IMR-90 (cell line): ENCODE results near the gene PNMA5.

Source experiments
- BHLHE40 ChIP-seq: fragments of 150-350 bp; IDR thresholded peaks from 2 replicates; pipeline ENCODE4 v1.6.1; 2016; ENCODE audit warnings: mild to moderate bottlenecking, low read depth, low read length
- CEBPB ChIP-seq: IDR thresholded peaks from 2 replicates; pipeline ENCODE4 v1.6.1; 2012; ENCODE audit warnings: low read depth, low read length, improper control_type of control experiment
- MAFK ChIP-seq: IDR thresholded peaks from 2 replicates; pipeline ENCODE4 v1.6.1; 2012; ENCODE audit warnings: low read depth, low read length, improper control_type of control experiment
- MXI1 ChIP-seq: IDR thresholded peaks from 2 replicates; pipeline ENCODE4 v1.6.1; 2012; ENCODE audit warnings: low read depth, mild to moderate bottlenecking, low read length, moderate library complexity, borderline replicate concordance
- POLR2A ChIP-seq: IDR thresholded peaks from 2 replicates; pipeline ENCODE4 v1.6.1; 2012; ENCODE audit warnings: mild to moderate bottlenecking, low read depth, low read length
- RCOR1 ChIP-seq: IDR thresholded peaks from 2 replicates; pipeline ENCODE4 v1.6.1; 2012; ENCODE audit warnings: mild to moderate bottlenecking, low read length, improper control_type of control experiment; ENCODE audit not compliant: insufficient replicate concordance
- RFX5 ChIP-seq: IDR thresholded peaks from 2 replicates; pipeline ENCODE4 v1.8.0; 2012; ENCODE audit warnings: low read depth, mild to moderate bottlenecking, low read length, moderate library complexity
- SMC3 ChIP-seq: fragments of 150-350 bp; IDR thresholded peaks from 2 replicates; pipeline ENCODE4 v1.6.1; 2016; ENCODE audit warnings: low read depth, mild to moderate bottlenecking, antibody characterized with exemption, low read length, moderate library complexity
- TF ChIP-seq, protein P1 (sequence below): conservative IDR thresholded peaks from 2 replicates; pipeline ENCODE4 v1.5.1; 2012; ENCODE audit warnings: mild to moderate bottlenecking, low read depth, low read length, improper control_type of control experiment
- TF ChIP-seq, protein P2 (sequence below): fragments of 150-350 bp; IDR thresholded peaks from 2 replicates; pipeline ENCODE4 v1.6.1; 2017; ENCODE audit warnings: mild to moderate bottlenecking, antibody characterized with exemption, low read length, low read depth

GRCh38 chrX:152997337-152997736 is 3.4 kb upstream of the PNMA5 start:
- TF ChIP-seq MXI1: no peak
- no peak for TF ChIP-seq RFX5
- TF ChIP-seq, protein P1, sequence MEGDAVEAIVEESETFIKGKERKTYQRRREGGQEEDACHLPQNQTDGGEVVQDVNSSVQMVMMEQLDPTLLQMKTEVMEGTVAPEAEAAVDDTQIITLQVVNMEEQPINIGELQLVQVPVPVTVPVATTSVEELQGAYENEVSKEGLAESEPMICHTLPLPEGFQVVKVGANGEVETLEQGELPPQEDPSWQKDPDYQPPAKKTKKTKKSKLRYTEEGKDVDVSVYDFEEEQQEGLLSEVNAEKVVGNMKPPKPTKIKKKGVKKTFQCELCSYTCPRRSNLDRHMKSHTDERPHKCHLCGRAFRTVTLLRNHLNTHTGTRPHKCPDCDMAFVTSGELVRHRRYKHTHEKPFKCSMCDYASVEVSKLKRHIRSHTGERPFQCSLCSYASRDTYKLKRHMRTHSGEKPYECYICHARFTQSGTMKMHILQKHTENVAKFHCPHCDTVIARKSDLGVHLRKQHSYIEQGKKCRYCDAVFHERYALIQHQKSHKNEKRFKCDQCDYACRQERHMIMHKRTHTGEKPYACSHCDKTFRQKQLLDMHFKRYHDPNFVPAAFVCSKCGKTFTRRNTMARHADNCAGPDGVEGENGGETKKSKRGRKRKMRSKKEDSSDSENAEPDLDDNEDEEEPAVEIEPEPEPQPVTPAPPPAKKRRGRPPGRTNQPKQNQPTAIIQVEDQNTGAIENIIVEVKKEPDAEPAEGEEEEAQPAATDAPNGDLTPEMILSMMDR: no peak
- TF ChIP-seq BHLHE40: no peak
- no peak for TF ChIP-seq POLR2A
- TF ChIP-seq, protein P2, sequence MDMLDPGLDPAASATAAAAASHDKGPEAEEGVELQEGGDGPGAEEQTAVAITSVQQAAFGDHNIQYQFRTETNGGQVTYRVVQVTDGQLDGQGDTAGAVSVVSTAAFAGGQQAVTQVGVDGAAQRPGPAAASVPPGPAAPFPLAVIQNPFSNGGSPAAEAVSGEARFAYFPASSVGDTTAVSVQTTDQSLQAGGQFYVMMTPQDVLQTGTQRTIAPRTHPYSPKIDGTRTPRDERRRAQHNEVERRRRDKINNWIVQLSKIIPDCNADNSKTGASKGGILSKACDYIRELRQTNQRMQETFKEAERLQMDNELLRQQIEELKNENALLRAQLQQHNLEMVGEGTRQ: no peak
- no peak for TF ChIP-seq RCOR1
- no peak for TF ChIP-seq MAFK
- no peak for TF ChIP-seq SMC3
- no peak for TF ChIP-seq CEBPB
